Body of pancreas (tissue), 4 donors: ENCODE results near the gene LEF1. TPM values are rescaled to one million over a fixed set of nuclear protein-coding genes. Genes with fewer than 3 reads are reported as not detected.
"Not testable (repeated sequence)": the region's sequence is repeated elsewhere in the genome, so short reads cannot be mapped to it uniquely, and the experiment has no call there.

Source experiments
- ATAC-seq: fragments of 150-250 bp; one replicate; pipeline ENCODE4 v1.9.1; 2016
- DNase-seq, 4 donors: peaks; one replicate each; pipeline ENCODE4 v3.0.0-alpha.2; 2019
- H3K27ac ChIP-seq, 4 donors: fragments of 200-600 bp; sonication (generic); 1 replicate in 3 of 4; 2 replicates in 1 of 4; pipeline versions ENCODE4 v1.5.1 to v1.6.1; 2016 to 2019; ENCODE audit warnings: mild to moderate bottlenecking in 1 of 4, mixed read lengths in 1 of 4, moderate library complexity in 1 of 4
- H3K27me3 ChIP-seq, 2 donors: fragments of 200-600 bp; sonication (generic); one replicate each; pipeline ENCODE4 v1.6.0; 2016; ENCODE audit warnings: mild to moderate bottlenecking in 1 of 2
- H3K36me3 ChIP-seq, 2 donors: fragments of 200-600 bp; sonication (generic); replicated peaks in 1 of 2; 2 replicates each; pipeline ENCODE4 v1.5.1; 2016; ENCODE audit warnings: low read depth in 2 of 2; ENCODE audit not compliant: insufficient read depth in 1 of 2
- H3K4me1 ChIP-seq: fragments of 200-600 bp; sonication (generic); one replicate; pipeline ENCODE4 v1.6.0; 2016
- H3K4me3 ChIP-seq, 2 donors: fragments of 200-600 bp; sonication (generic); 1 replicate in 1 of 2; 2 replicates in 1 of 2; pipeline ENCODE4 v1.5.1; 2016 to 2019
- H3K9me3 ChIP-seq, 3 donors: fragments of 200-600 bp; sonication (generic); 1 replicate in 2 of 3; 2 replicates in 1 of 3; pipeline ENCODE4 v1.5.1; 2016
- CTCF ChIP-seq, 7 experiments: fragments of 450-650 bp in 4 of 7; fragments of 200-600 bp in 3 of 7; sonication (generic) in 3 of 7; IDR thresholded peaks; one replicate each; pipeline ENCODE4 v1.5.1; 2016 to 2019; ENCODE audit warnings: antibody characterized with exemption in 7 of 7
- POLR2A ChIP-seq, 3 donors: fragments of 450-650 bp; IDR thresholded peaks; one replicate each; pipeline ENCODE4 v1.6.1; 2016; ENCODE audit warnings: antibody characterized with exemption in 3 of 3, mild to moderate bottlenecking in 2 of 3
- WGBS, 2 donors: methylation state at CpG; one replicate each; pipeline ENCODE4 v1.1.5; 2017; 5-methylcytosine and 5-hydroxymethylcytosine counted together
- intact Hi-C: fragments of 100-400 bp; cut with DNase I; formaldehyde crosslinking; loops from one replicate; pipeline ENCODE4 v1.15.1; 2023
- total RNA-seq, 2 donors: library from RNA; depleted of rRNA; stranded (reverse); fragments of >200 nt; gene quantifications; one replicate each; pipeline ENCODE4 v1.1.0, GENCODE V29; 2016

The LEF1 gene
- total RNA-seq, 2 donors from 2014 or later, result 1.6 to 5.6 TPM

- no peaks in the 10 kb centered on the region for H3K4me1 ChIP-seq
- H3K27me3 ChIP-seq, result no peaks in the 10 kb centered on the region
- DNase-seq (no peak), ATAC-seq (no peak)
- no peak overlapping the region for H3K27ac ChIP-seq
- H3K4me3 ChIP-seq, result no peak overlapping the region
- no peaks in the 10 kb centered on the region for H3K36me3 ChIP-seq
- TF ChIP-seq CTCF (IDR thresholded peaks at IDR 0.05) (no peak), POLR2A (IDR thresholded peaks at IDR 0.05) (no peak)
- H3K9me3 ChIP-seq, result no peaks in the 10 kb centered on the region
- intact Hi-C loops, result no loop called here
Measured at GRCh38 chr4:108013327-108013726, 155.4 kb downstream of the LEF1 start.

DNA sequence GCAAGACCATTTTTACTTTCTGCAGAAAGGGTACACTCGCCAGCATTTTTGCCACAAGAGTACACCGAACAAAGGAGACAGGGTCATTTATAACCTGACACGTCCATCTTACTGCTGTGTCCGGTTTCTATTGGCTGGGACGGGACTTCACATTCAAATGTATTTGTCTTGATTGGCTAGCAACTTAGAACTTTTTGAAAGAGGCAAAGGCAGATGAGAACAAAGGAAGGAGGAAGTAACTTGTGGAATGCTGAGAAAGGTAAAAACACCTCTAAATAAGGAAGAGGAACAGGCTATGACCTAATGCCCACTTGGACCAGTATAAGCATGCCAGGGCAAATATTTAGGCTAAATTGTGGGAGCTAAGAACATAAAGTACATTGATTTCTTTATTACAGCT, 156.3 kb downstream of the LEF1 start:
- H3K4me1 ChIP-seq, ATAC-seq, DNase-seq, H3K9me3 ChIP-seq, H3K27ac ChIP-seq, H3K27me3 ChIP-seq, H3K36me3 ChIP-seq, H3K4me3 ChIP-seq, intact Hi-C loops: not testable (repeated sequence)
- 90 to 94% methylated on average over 5 of the region's 5 CpGs for WGBS, 2 donors

- Histone ChIP-seq H3K9me3 (no peaks in the 10 kb centered on the region), H3K27ac (no peak overlapping the region), H3K4me3 (no peak overlapping the region), H3K36me3 (no peaks in the 10 kb centered on the region), H3K4me1 (no peaks in the 10 kb centered on the region), H3K27me3 (no peaks in the 10 kb centered on the region)
- TF ChIP-seq CTCF (IDR thresholded peaks at IDR 0.05) (no peak), POLR2A (IDR thresholded peaks at IDR 0.05) (no peak)
- WGBS, 2 donors, result 97 to 98% methylated on average over 2 of the region's 2 CpGs
- ATAC-seq (no peak), DNase-seq (no peak)
- intact Hi-C loops, result no loop called here
Measured at GRCh38 chr4:108010167-108010566, 158.6 kb downstream of the LEF1 start.

- Histone ChIP-seq H3K27ac (no peak overlapping the region), H3K27me3 (no peaks in the 10 kb centered on the region), H3K9me3 (no peaks in the 10 kb centered on the region), H3K4me1 (no peaks in the 10 kb centered on the region), H3K4me3 (no peak overlapping the region), H3K36me3 (no peaks in the 10 kb centered on the region)
- DNase-seq (no peak), ATAC-seq (no peak)
- 87 to 98% methylated on average over 2 of the region's 2 CpGs for WGBS, 2 donors
- intact Hi-C loops, result no loop called here
- TF ChIP-seq POLR2A (IDR thresholded peaks at IDR 0.05) (no peak), CTCF (IDR thresholded peaks at IDR 0.05) (no peak)
Measured at GRCh38 chr4:108008721-108009120, 160.0 kb downstream of the LEF1 start.

- H3K27ac ChIP-seq, result no peak overlapping the region
- no peaks in the 10 kb centered on the region for H3K4me1 ChIP-seq
- no peak for DNase-seq
- intact Hi-C loops, result no loop called here
- H3K27me3 ChIP-seq, result no peaks in the 10 kb centered on the region
- H3K4me3 ChIP-seq, result no peak overlapping the region
- WGBS, 2 donors, result 90 to 97% methylated on average over 7 of the region's 7 CpGs
- H3K36me3 ChIP-seq, result no peaks in the 10 kb centered on the region
- ATAC-seq, result no peak
- TF ChIP-seq POLR2A (IDR thresholded peaks at IDR 0.05), result no peak
- H3K9me3 ChIP-seq, result no peaks in the 10 kb centered on the region
Measured at GRCh38 chr4:108007984-108008383, 160.7 kb downstream of the LEF1 start.

GRCh38 chr4:108006361-108006760, 162.4 kb downstream of the LEF1 start:
- H3K4me3 ChIP-seq, result no peak overlapping the region
- no peak overlapping the region for H3K27ac ChIP-seq
- ATAC-seq (no peak), DNase-seq (no peak)
- H3K36me3 ChIP-seq, result no peaks in the 10 kb centered on the region
- H3K27me3 ChIP-seq, result no peaks in the 10 kb centered on the region
- no peaks in the 10 kb centered on the region for H3K9me3 ChIP-seq
- no peaks in the 10 kb centered on the region for H3K4me1 ChIP-seq
- TF ChIP-seq CTCF (IDR thresholded peaks at IDR 0.05) (no peak), POLR2A (IDR thresholded peaks at IDR 0.05) (no peak)
- intact Hi-C loops, result no loop called here
